ENCODE results near the gene PLXNB1. TPM values are rescaled to one million over a fixed set of nuclear protein-coding genes. Genes with fewer than 3 reads are reported as not detected.

Gene PLXNB1
- total RNA-seq, 1 experiment from 2014 or later = 24.6 TPM

- TF ChIP-seq CTCF (conservative IDR thresholded peaks at IDR 0.05; ENCODE audit: low read depth, low read length) = no peak
- TF ChIP-seq EZH2 (IDR thresholded peaks at IDR 0.05; ENCODE audit: borderline replicate concordance, low read depth, low read length, poor library complexity, severe bottlenecking) = no peak
- BruUV-seq (replicated peaks) = no TSS peak
- Histone ChIP-seq H3K9me3 (ENCODE audit: low read depth, low read length, poor library complexity, severe bottlenecking) (no peaks in the 10 kb centered on the region), H3K4me1 (ENCODE audit: insufficient read depth, low read length, poor library complexity, severe bottlenecking) (no peaks in the 10 kb centered on the region), H3K27ac (ENCODE audit: low read depth, low read length, poor library complexity, severe bottlenecking) (no peak overlapping the region), H3K36me3 (ENCODE audit: insufficient read depth, low read length, poor library complexity, severe bottlenecking) (no peaks in the 10 kb centered on the region), H3K4me3 (ENCODE audit: low read depth, low read length, poor library complexity, severe bottlenecking) (no peak overlapping the region), H3K27me3 (replicated peaks; ENCODE audit: insufficient read depth, low read depth, low read length, poor library complexity) (no peaks in the 10 kb centered on the region)
- CTCF ChIA-PET = interaction anchor here (1.1 kb wide), 1 partner anchor 17 kb away, joined by 3 read pairs; no protein-coding TSS in a partner anchor
- POLR2A ChIA-PET (ENCODE audit: low non-redundant PET) = no interaction called here
- intact Hi-C loops (cut with micrococcal nuclease; ENCODE audit: unreplicated experiment) = no loop called here
- no peak for DNase-seq (ENCODE audit: low spot score)
Observed at GRCh38 chr3:48419149-48419548, 10.7 kb downstream of the PLXNB1 start.

- BruUV-seq (replicated peaks) = no TSS peak
- Histone ChIP-seq H3K27ac (ENCODE audit: low read depth, low read length, poor library complexity, severe bottlenecking) (no peak overlapping the region), H3K4me1 (ENCODE audit: insufficient read depth, low read length, poor library complexity, severe bottlenecking) (no peaks in the 10 kb centered on the region), H3K4me3 (ENCODE audit: low read depth, low read length, poor library complexity, severe bottlenecking) (no peak overlapping the region), H3K27me3 (replicated peaks; ENCODE audit: insufficient read depth, low read depth, low read length, poor library complexity) (no peaks in the 10 kb centered on the region), H3K36me3 (ENCODE audit: insufficient read depth, low read length, poor library complexity, severe bottlenecking) (no peaks in the 10 kb centered on the region), H3K9me3 (ENCODE audit: low read depth, low read length, poor library complexity, severe bottlenecking) (no peaks in the 10 kb centered on the region)
- TF ChIP-seq EZH2 (IDR thresholded peaks at IDR 0.05; ENCODE audit: borderline replicate concordance, low read depth, low read length, poor library complexity, severe bottlenecking) = no peak
- TF ChIP-seq CTCF (conservative IDR thresholded peaks at IDR 0.05; ENCODE audit: low read depth, low read length) = no peak
- POLR2A ChIA-PET (ENCODE audit: low non-redundant PET) = no interaction called here
- CTCF ChIA-PET = interaction anchor here (1.1 kb wide), 1 partner anchor 17 kb away, joined by 3 read pairs; no protein-coding TSS in a partner anchor
- intact Hi-C loops (cut with micrococcal nuclease; ENCODE audit: unreplicated experiment) = no loop called here
- DNase-seq (ENCODE audit: low spot score) = no peak
Observed at GRCh38 chr3:48418651-48419050, 11.2 kb downstream of the PLXNB1 start.

- ChIA-PET CTCF (interaction anchor here (1.1 kb wide), 1 partner anchor 18 kb away, joined by 3 read pairs; no protein-coding TSS in a partner anchor), POLR2A (ENCODE audit: low non-redundant PET) (no interaction called here)
- no peak for DNase-seq (ENCODE audit: low spot score)
- no peaks in the 10 kb centered on the region for H3K4me1 ChIP-seq (ENCODE audit: insufficient read depth, low read length, poor library complexity, severe bottlenecking)
- no peak overlapping the region for H3K4me3 ChIP-seq (ENCODE audit: low read depth, low read length, poor library complexity, severe bottlenecking)
- no peaks in the 10 kb centered on the region for H3K36me3 ChIP-seq (ENCODE audit: insufficient read depth, low read length, poor library complexity, severe bottlenecking)
- no peaks in the 10 kb centered on the region for H3K9me3 ChIP-seq (ENCODE audit: low read depth, low read length, poor library complexity, severe bottlenecking)
- no TSS peak for BruUV-seq (replicated peaks)
- TF ChIP-seq CTCF (conservative IDR thresholded peaks at IDR 0.05; ENCODE audit: low read depth, low read length) = no peak
- no peak for TF ChIP-seq EZH2 (IDR thresholded peaks at IDR 0.05; ENCODE audit: borderline replicate concordance, low read depth, low read length, poor library complexity, severe bottlenecking)
- H3K27ac ChIP-seq (ENCODE audit: low read depth, low read length, poor library complexity, severe bottlenecking) = no peak overlapping the region
- no peaks in the 10 kb centered on the region for H3K27me3 ChIP-seq (replicated peaks; ENCODE audit: insufficient read depth, low read depth, low read length, poor library complexity)
- intact Hi-C loops (cut with micrococcal nuclease; ENCODE audit: unreplicated experiment) = no loop called here
Observed at GRCh38 chr3:48418140-48418539, 11.7 kb downstream of the PLXNB1 start.
